K562 (cell line): ENCODE data around the gene MMEL1. TPM values are rescaled to one million over a fixed set of nuclear protein-coding genes. Genes with fewer than 3 reads are reported as not detected.

Experiments used
- ARHGAP35 ChIP-seq: fragments of 450-650 bp; IDR thresholded peaks from 2 replicates; pipeline ENCODE4 v1.6.1; 2018; ENCODE audit not compliant: partially characterized antibody
- ARID3B ChIP-seq: fragments of 250-450 bp; sonication (Bioruptor Pico); IDR thresholded peaks from 2 replicates; pipeline ENCODE4 v1.4.0; 2020; ENCODE audit warnings: borderline replicate concordance
- BRCA1 ChIP-seq, 2 experiments: fragments of 450-650 bp in 1 of 2; sonication (generic) in 1 of 2; formaldehyde crosslinking in 1 of 2; IDR thresholded peaks; 2 replicates each; pipeline versions ENCODE4 v1.5.0 to v1.6.1; 2017 to 2020; ENCODE audit warnings: mild to moderate bottlenecking in 1 of 2, missing genetic modification reagents in 1 of 2
- CHD2 ChIP-seq: IDR thresholded peaks from 2 replicates; pipeline ENCODE4 v1.6.1; 2011; ENCODE audit warnings: low read depth, low read length
- CTBP1 ChIP-seq: fragments of 450-650 bp; IDR thresholded peaks from 2 replicates; pipeline ENCODE4 v1.6.1; 2016; ENCODE audit warnings: borderline replicate concordance
- DMBX1 ChIP-seq: fragments of 250-450 bp; sonication (Bioruptor Pico); IDR thresholded peaks from 2 replicates; pipeline ENCODE4 v1.8.0; 2022; ENCODE audit warnings: inconsistent platforms, mild to moderate bottlenecking, moderate library complexity, borderline replicate concordance
- E2F6 ChIP-seq, 2 experiments: IDR thresholded peaks; 2 replicates each; pipeline ENCODE4 v1.6.1; 2011; ENCODE audit warnings: borderline replicate concordance in 1 of 2, control low read depth in 1 of 2, low read depth in 1 of 2, low read length in 1 of 2, mild to moderate bottlenecking in 1 of 2, mixed read lengths in 1 of 2, moderate library complexity in 1 of 2; ENCODE audit not compliant: insufficient read depth in 1 of 2, insufficient read length in 1 of 2, poor library complexity in 1 of 2, severe bottlenecking in 1 of 2; ENCODE audit errors: extremely low read depth in 1 of 2
- HDAC1 ChIP-seq, 2 experiments: fragments of 450-650 bp; IDR thresholded peaks; 2 replicates each; pipeline ENCODE4 v1.6.1; 2016 to 2017; ENCODE audit warnings: inconsistent platforms in 1 of 2, mild to moderate bottlenecking in 1 of 2, moderate library complexity in 1 of 2
- JUND ChIP-seq, 2 experiments: IDR thresholded peaks; 2 replicates in 1 of 2; 3 replicates in 1 of 2; pipeline ENCODE4 v1.6.1; 2011; ENCODE audit warnings: borderline replicate concordance in 2 of 2, low read depth in 2 of 2, low read length in 2 of 2, improper control_type of control experiment in 1 of 2, missing biosample characterization in 1 of 2, missing genetic modification characterization in 1 of 2, missing genetic modification reagents in 1 of 2
- KLF10 ChIP-seq: fragments of 250-450 bp; sonication (Bioruptor Pico); IDR thresholded peaks from 2 replicates; pipeline ENCODE4 v1.6.1; 2021; ENCODE audit warnings: matching md5 sums
- MAZ ChIP-seq, 2 experiments: fragments of 450-650 bp in 1 of 2; sonication (generic) in 1 of 2; formaldehyde crosslinking; IDR thresholded peaks in 1 of 2; conservative IDR thresholded peaks in 1 of 2; 2 replicates each; pipeline versions ENCODE4 v1.4.0 to v1.5.0; 2020; ENCODE audit warnings: mild to moderate bottlenecking in 1 of 2, missing genetic modification reagents in 1 of 2
- MBD2 ChIP-seq: sonication (generic); IDR thresholded peaks from 2 replicates; pipeline ENCODE4 v1.6.1; 2016; ENCODE audit warnings: low read depth, borderline replicate concordance
- MNT ChIP-seq, 2 experiments: fragments of 450-650 bp; conservative IDR thresholded peaks; 2 replicates each; pipeline ENCODE4 v1.6.1; 2017; ENCODE audit warnings: mild to moderate bottlenecking in 2 of 2, moderate library complexity in 2 of 2
- MTA1 ChIP-seq: fragments of 450-650 bp; IDR thresholded peaks from 2 replicates; pipeline ENCODE4 v1.6.1; 2017; ENCODE audit warnings: borderline replicate concordance
- NFYB ChIP-seq: IDR thresholded peaks from 2 replicates; pipeline ENCODE4 v1.6.1; 2011; ENCODE audit warnings: mild to moderate bottlenecking, moderate library complexity; ENCODE audit not compliant: insufficient read length; ENCODE audit errors: extremely low read depth
- PATZ1 ChIP-seq: fragments of 250-450 bp; sonication (Bioruptor Pico); IDR thresholded peaks from 2 replicates; pipeline ENCODE4 v1.5.0; 2020; ENCODE audit warnings: mild to moderate bottlenecking, borderline replicate concordance
- RFX1 ChIP-seq: fragments of 450-650 bp; IDR thresholded peaks from 2 replicates; pipeline ENCODE4 v1.6.1; 2016; ENCODE audit warnings: mild to moderate bottlenecking, moderate library complexity
- TAL1 ChIP-seq: fragments of 450-650 bp; IDR thresholded peaks from 2 replicates; pipeline ENCODE4 v1.6.1; 2016; ENCODE audit warnings: mild to moderate bottlenecking
- YBX1 ChIP-seq: fragments of 450-650 bp; IDR thresholded peaks from 2 replicates; pipeline ENCODE4 v1.7.1; 2016; ENCODE audit warnings: mild to moderate bottlenecking
- ZFP1 ChIP-seq: fragments of 450-650 bp; formaldehyde crosslinking; IDR thresholded peaks from 2 replicates; pipeline ENCODE4 v1.4.0; 2020; ENCODE audit warnings: mild to moderate bottlenecking, mixed read lengths
- ZNF274 ChIP-seq: IDR thresholded peaks from 2 replicates; pipeline ENCODE4 v1.6.1; 2011; ENCODE audit warnings: low read depth, mild to moderate bottlenecking, low read length, moderate library complexity, borderline replicate concordance
- polyA plus RNA-seq, 8 experiments: library from polyadenylated mRNA; depleted of rRNA in 4 of 8; stranded (reverse) in 5 of 8; unstranded in 3 of 8; fragments of >200 nt; fragmentation: Nextera tagmentation in 2 of 8; fragmentation: Illumina TruSeq in 1 of 8; extraction: Ambion mirVana in 2 of 8; extraction: Trizol in 1 of 8; gene quantifications; 2 replicates each; pipeline versions ENCODE4 v1.2.1 to v1.2.3, GENCODE V29; 2011 to 2014; ENCODE audit warnings: inconsistent platforms in 1 of 8, missing spikeins in 1 of 8
- total RNA-seq, 7 experiments: library from RNA; depleted of rRNA in 6 of 7; stranded (reverse); fragments of >200 nt in 6 of 7; fragmentation: Illumina TruSeq in 2 of 7; extraction: Trizol in 2 of 7; gene quantifications; 2 replicates each; pipeline versions ENCODE4 v1.2.1 to v1.2.3, GENCODE V29; 2011 to 2021; ENCODE audit warnings: low replicate concordance in 1 of 7

Gene MMEL1
- total and polyA plus RNA-seq, 9 of the 15 experiments (the other 6 are each of a cell fraction or from before 2014, with no cell fraction given): not detected

GRCh38 chr1:2556678-2557481 is 75.9 kb downstream of the MMEL1 start (continued):
- TF ChIP-seq PATZ1 (CRISPR knock-in tag): no peak
- TF ChIP-seq DMBX1 (CRISPR knock-in tag): no peak
- no peak for TF ChIP-seq ARID3B (CRISPR knock-in tag)
- TF ChIP-seq CHD2: no peak
- TF ChIP-seq YBX1: no peak
- TF ChIP-seq BRCA1 (IDR thresholded peaks at IDR 0.05): no peak
- TF ChIP-seq BRCA1 (CRISPR knock-in tag; IDR thresholded peaks at IDR 0.05): no peak
- TF ChIP-seq ARHGAP35: no peak
- TF ChIP-seq RFX1: no peak
- TF ChIP-seq ZFP1 (CRISPR knock-in tag): no peak
- no peak for TF ChIP-seq NFYB
- TF ChIP-seq ZNF274: no peak
- no peak for TF ChIP-seq MNT (conservative IDR thresholded peaks at IDR 0.05)
- no peak for TF ChIP-seq TAL1
- TF ChIP-seq MBD2: no peak
- TF ChIP-seq KLF10 (CRISPR knock-in tag): no peak
- TF ChIP-seq CTBP1: no peak
- TF ChIP-seq JUND (IDR thresholded peaks at IDR 0.05; ENCODE audit: borderline replicate concordance, low read depth, low read length): no peak
- no peak for TF ChIP-seq JUND (tag; IDR thresholded peaks at IDR 0.05; ENCODE audit: borderline replicate concordance, low read depth, low read length)
- peak in 1 of 2 experiments; percentile 62; a peak in 1 of 4 replicates for TF ChIP-seq MAZ (CRISPR knock-in tag; conservative IDR thresholded peaks at IDR 0.05 in 1 of 2, IDR thresholded peaks at IDR 0.05 in 1 of 2)
- no peak for TF ChIP-seq E2F6 (IDR thresholded peaks at IDR 0.05; ENCODE audit: borderline replicate concordance in 1 of 2, extremely low read depth in 1 of 2, insufficient read depth in 1 of 2, insufficient read length in 1 of 2, low read depth in 1 of 2, low read length in 1 of 2, poor library complexity in 1 of 2, severe bottlenecking in 1 of 2)
- no peak for TF ChIP-seq MTA1
- TF ChIP-seq HDAC1 (IDR thresholded peaks at IDR 0.05): no peak
